NOMO-1 (cell line): Measurements from ENCODE around the gene FAHD1.

Source experiments
- DNase-seq, 2 experiments: peaks; one replicate each; lab custom pipeline; 2025; ENCODE audit not compliant: unreplicated experiment in 2 of 2; lab: John Stamatoyannopoulos, UW

FAHD1 gene

DNA sequence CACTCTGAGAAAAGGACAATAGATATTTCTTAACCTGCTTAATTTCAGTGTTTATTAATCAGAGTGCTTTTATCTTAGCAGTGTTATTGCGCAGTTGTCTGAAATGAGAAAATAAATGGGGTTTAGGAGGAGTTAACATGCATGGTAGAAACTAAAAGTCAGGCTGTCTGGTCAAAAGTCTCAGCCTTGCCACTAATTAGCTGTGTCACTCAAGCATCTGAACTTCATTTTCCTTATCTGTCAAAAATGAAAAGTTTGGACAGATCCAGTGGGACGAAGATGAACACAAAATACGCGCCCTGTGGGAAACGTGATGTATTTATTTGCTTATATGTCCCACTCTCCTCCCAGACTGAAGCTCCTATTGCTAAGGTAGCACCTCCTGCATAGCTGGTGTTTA is 51.2 kb downstream of the FAHD1 start:
- DNase-seq, result no peak
